Endothelial cell (in vitro differentiated cells): ENCODE data around the gene LIPE. TPM values are rescaled to one million over a fixed set of nuclear protein-coding genes. Genes with fewer than 3 reads are reported as not detected.

Experiments
- DNase-seq: peaks from one replicate; pipeline ENCODE4 v3.0.0; 2021; ENCODE audit warnings: low spot score
- H3K27ac Mint-ChIP-seq: one replicate; pipeline ENCODE4 v1.8.0; 2021; ENCODE audit warnings: mixed read lengths, inconsistent platforms; ENCODE audit not compliant: unreplicated experiment
- H3K27me3 Mint-ChIP-seq: one replicate; pipeline ENCODE4 v1.8.0; 2021; ENCODE audit warnings: mild to moderate bottlenecking, moderate library complexity, mixed read lengths, inconsistent platforms; ENCODE audit not compliant: unreplicated experiment
- H3K36me3 Mint-ChIP-seq: one replicate; pipeline ENCODE4 v1.8.0; 2021; ENCODE audit warnings: mild to moderate bottlenecking, low read depth, mixed read lengths, inconsistent platforms; ENCODE audit not compliant: unreplicated experiment
- H3K4me1 Mint-ChIP-seq: one replicate; pipeline ENCODE4 v1.8.0; 2021; ENCODE audit warnings: mild to moderate bottlenecking, mixed read lengths, inconsistent platforms; ENCODE audit not compliant: unreplicated experiment
- H3K4me3 Mint-ChIP-seq: one replicate; pipeline ENCODE4 v1.8.0; 2021; ENCODE audit warnings: mild to moderate bottlenecking, mixed read lengths, inconsistent platforms; ENCODE audit not compliant: unreplicated experiment
- H3K9me3 Mint-ChIP-seq: one replicate; pipeline ENCODE4 v1.8.0; 2021; ENCODE audit warnings: mixed read lengths, inconsistent platforms; ENCODE audit not compliant: unreplicated experiment
- total RNA-seq: library from RNA; stranded (reverse); fragmentation: NEBNext Ultra II Directional; extraction: Animal tissue kit (Norgen Biotek cat#: 25700); gene quantifications from one replicate; pipeline ENCODE4 v1.2.1, GENCODE V29; 2021; ENCODE audit not compliant: unreplicated experiment
- TF ChIP-seq, protein P1 (sequence below): fragments of 200-600 bp; sonication (generic); IDR thresholded peaks from one replicate; pipeline ENCODE4 v1.5.0; 2021; ENCODE audit warnings: antibody characterized with exemption; ENCODE audit not compliant: unreplicated experiment

Gene LIPE
- total RNA-seq, 1 donor from 2014 or later: 5.5 TPM

DNA sequence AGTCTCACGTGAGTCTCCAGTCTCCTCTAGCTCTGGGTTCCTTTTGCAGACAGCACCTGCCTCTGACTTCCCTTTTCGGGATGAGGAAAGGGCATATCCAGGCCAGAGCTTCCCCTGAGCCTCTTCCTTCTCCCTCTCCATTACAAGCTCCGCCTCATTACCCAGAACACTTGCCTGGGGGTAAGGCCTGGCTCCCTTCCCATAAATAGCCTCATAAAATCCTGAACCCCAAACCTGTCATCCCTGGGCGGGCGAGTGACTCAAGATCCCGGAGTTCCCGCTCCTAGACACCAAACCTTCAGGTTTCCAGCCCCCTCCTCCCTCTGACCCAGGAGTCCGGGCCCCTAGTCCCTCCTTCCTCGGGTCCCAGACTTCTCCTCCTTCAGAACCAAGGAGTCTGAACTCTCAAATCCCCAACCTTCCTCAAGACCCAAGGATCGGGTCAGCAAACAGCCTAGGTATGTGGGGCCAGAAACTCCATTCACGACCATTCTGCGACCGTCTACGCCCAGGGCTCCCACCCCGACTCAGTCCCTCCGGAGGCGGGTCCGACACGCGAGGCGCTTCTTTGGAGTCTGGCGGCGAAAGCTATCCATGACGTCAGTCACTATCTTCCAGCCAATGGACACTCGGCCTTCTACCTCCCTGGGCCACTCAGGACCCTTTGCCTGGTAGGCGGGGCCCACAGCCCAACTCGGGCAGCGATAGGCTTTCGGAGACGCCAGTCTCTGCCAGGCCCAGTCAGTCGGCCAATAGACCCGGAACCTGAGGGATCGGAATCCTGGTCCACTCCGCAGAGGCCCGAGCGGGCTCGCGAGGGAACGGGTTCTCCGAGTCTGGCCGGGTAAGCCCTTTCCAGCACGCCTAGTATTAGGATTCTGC lies 30.6 kb downstream of the LIPE start:
- peak overlapping the region; percentile 90 for H3K4me3 Mint-ChIP-seq
- H3K27ac Mint-ChIP-seq: peak overlapping the region; percentile 94
- H3K27me3 Mint-ChIP-seq: peaks cover 24% of the 10 kb centered on the region
- DNase-seq: peak; percentile 99
- peaks cover 37% of the 10 kb centered on the region for H3K4me1 Mint-ChIP-seq
- TF ChIP-seq, protein P1, sequence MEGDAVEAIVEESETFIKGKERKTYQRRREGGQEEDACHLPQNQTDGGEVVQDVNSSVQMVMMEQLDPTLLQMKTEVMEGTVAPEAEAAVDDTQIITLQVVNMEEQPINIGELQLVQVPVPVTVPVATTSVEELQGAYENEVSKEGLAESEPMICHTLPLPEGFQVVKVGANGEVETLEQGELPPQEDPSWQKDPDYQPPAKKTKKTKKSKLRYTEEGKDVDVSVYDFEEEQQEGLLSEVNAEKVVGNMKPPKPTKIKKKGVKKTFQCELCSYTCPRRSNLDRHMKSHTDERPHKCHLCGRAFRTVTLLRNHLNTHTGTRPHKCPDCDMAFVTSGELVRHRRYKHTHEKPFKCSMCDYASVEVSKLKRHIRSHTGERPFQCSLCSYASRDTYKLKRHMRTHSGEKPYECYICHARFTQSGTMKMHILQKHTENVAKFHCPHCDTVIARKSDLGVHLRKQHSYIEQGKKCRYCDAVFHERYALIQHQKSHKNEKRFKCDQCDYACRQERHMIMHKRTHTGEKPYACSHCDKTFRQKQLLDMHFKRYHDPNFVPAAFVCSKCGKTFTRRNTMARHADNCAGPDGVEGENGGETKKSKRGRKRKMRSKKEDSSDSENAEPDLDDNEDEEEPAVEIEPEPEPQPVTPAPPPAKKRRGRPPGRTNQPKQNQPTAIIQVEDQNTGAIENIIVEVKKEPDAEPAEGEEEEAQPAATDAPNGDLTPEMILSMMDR: no peak
- H3K9me3 Mint-ChIP-seq: no peaks in the 10 kb centered on the region
- H3K36me3 Mint-ChIP-seq: peaks cover 9% of the 10 kb centered on the region

DNA sequence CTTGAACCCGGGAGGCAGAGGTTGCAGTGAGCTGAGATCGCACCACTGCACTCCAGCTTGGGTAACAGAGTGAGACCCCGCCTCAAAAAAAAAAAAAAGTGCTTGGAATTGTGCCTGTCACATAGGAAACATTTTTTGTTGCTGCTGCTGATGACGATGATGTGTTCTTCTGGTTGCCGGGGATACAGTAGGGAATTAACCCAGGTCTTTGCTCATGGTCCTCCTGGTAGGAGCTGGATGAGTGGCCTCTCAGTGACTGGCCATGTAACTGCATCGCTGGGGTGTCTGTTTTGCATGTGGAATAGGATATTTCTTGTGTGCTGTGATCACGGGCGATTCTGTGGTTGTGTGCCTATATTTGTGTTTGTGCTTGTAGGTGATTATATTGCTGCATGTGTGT lies 32.4 kb downstream of the LIPE start:
- Mint-ChIP-seq H3K4me1 (peaks cover 29% of the 10 kb centered on the region), H3K27ac (peak overlapping the region; percentile 67), H3K9me3 (no peaks in the 10 kb centered on the region), H3K27me3 (peaks cover 20% of the 10 kb centered on the region), H3K4me3 (peak overlapping the region; percentile 73), H3K36me3 (peaks cover 3% of the 10 kb centered on the region)
- DNase-seq: no peak
- TF ChIP-seq, protein P1: no peak

DNA sequence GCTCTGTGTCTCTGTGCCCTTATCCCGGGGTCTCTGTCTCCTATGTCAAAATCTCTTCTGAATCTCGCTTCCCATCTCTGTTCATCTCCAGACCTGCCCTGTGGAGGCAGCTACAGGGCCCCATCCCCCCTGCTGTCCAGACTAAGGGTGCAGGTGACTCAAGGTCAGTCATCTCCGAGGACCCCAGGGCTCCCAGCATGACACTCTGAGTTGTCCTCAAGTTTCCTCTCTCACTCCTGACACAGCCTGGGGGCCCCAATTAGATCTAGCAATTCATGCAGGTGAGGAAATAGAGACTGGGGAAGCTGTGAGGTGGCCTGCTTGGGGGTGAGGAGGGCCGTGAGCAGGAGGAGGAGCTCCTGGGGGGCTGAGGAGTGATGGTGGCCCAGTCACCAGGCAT lies 35.0 kb downstream of the LIPE start:
- Mint-ChIP-seq H3K4me3 (no peak overlapping the region), H3K4me1 (peaks cover 14% of the 10 kb centered on the region), H3K27ac (no peak overlapping the region), H3K27me3 (peaks cover 10% of the 10 kb centered on the region), H3K9me3 (no peaks in the 10 kb centered on the region), H3K36me3 (peaks cover 3% of the 10 kb centered on the region)
- no peak for DNase-seq
- TF ChIP-seq, protein P1: no peak

DNA sequence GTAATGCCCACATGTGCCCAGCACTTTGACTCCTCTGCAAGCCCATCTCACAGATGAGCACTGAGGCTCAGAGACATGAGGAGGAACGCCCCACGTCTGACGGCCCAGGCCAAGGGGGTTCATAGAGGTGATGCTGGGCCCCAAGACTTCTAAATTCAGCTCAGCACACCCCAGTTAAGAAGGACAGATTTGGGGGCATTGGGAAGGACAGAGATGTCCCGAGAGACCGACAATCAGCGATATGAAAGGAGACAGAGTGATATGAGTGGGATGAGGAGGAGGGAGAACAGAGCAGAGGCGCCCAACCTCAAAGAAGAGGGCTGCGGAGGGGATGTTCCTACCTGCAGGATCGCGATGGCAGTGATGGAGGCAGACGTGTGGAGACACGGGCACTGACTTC lies 37.3 kb downstream of the LIPE start, which contains the start of gene CNFN:
TSS of gene CNFN (minus strand) at position 399 of the 400 bp plus-strand sequence. CDS start 1,260 bp downstream, outside the sequence.
- no peak for DNase-seq

More for the DNA sequence above, 37.3 kb downstream of the LIPE start, which contains the start of gene CNFN:
- TF ChIP-seq, protein P1: no peak
- peaks cover 10% of the 10 kb centered on the region for H3K27me3 Mint-ChIP-seq
- peaks cover 3% of the 10 kb centered on the region for H3K36me3 Mint-ChIP-seq
- H3K4me1 Mint-ChIP-seq: peaks cover 5% of the 10 kb centered on the region
- no peak within 1 kb of the TSS for H3K27ac Mint-ChIP-seq
- no peaks in the 10 kb centered on the region for H3K9me3 Mint-ChIP-seq
- H3K4me3 Mint-ChIP-seq: peak within 1 kb of the TSS; percentile 22
